Prostate gland (tissue), 2 donors: ENCODE results near the gene SHROOM2. TPM values are rescaled to one million over a fixed set of nuclear protein-coding genes. Genes with fewer than 3 reads are reported as not detected.

Experiments used
- DNase-seq: peaks from one replicate; pipeline ENCODE4 v3.0.0-alpha.2; 2019; ENCODE audit warnings: low spot score
- H3K27ac ChIP-seq, 2 donors: fragments of 200-600 bp; sonication (generic); 2 replicates each; pipeline ENCODE4 v1.5.1; 2017 to 2019
- H3K27me3 ChIP-seq: fragments of 200-600 bp; sonication (generic); replicated peaks from 2 replicates; pipeline ENCODE4 v1.5.1; 2019; ENCODE audit not compliant: insufficient read depth
- H3K36me3 ChIP-seq, 2 donors: fragments of 200-600 bp; sonication (generic); 1 replicate in 1 of 2; 2 replicates in 1 of 2; pipeline versions ENCODE4 v1.5.1 to v1.8.1; 2017 to 2019
- H3K4me1 ChIP-seq: fragments of 200-600 bp; sonication (generic); replicated peaks from 2 replicates; pipeline ENCODE4 v1.5.1; 2019
- H3K4me3 ChIP-seq, 2 donors: fragments of 200-600 bp; sonication (generic); 2 replicates each; pipeline ENCODE4 v1.5.1; 2017 to 2019
- H3K9me3 ChIP-seq: fragments of 200-600 bp; sonication (generic); 2 replicates; pipeline ENCODE4 v1.5.1; 2017
- POLR2A ChIP-seq: fragments of 450-650 bp; IDR thresholded peaks from one replicate; pipeline ENCODE4 v1.6.1; 2016; ENCODE audit warnings: antibody characterized with exemption, mild to moderate bottlenecking
- POLR2AphosphoS5 ChIP-seq: sonication (generic); formaldehyde crosslinking; IDR thresholded peaks from one replicate; pipeline ENCODE4 v1.6.1; 2017; ENCODE audit warnings: antibody characterized with exemption
- WGBS: methylation state at CpG from one replicate; pipeline ENCODE4 v1.1.5; 2018; 5-methylcytosine and 5-hydroxymethylcytosine counted together
- intact Hi-C: fragments of 100-400 bp; cut with DNase I; formaldehyde crosslinking; loops from one replicate; pipeline ENCODE4 v1.14.2; 2022
- total RNA-seq, 2 donors: library from RNA; depleted of rRNA; stranded (reverse); fragments of >200 nt; gene quantifications; one replicate each; pipeline ENCODE4 v1.1.0, GENCODE V29; 2016
- TF ChIP-seq, protein P1 (sequence below), 4 experiments: fragments of 200-600 bp in 2 of 4; fragments of 450-650 bp in 2 of 4; sonication (generic) in 2 of 4; IDR thresholded peaks; 1 replicate in 3 of 4; 2 replicates in 1 of 4; pipeline ENCODE4 v1.5.1; 2016 to 2019; ENCODE audit warnings: antibody characterized with exemption in 4 of 4, mild to moderate bottlenecking in 2 of 4, moderate library complexity in 2 of 4

SHROOM2 gene
- total RNA-seq, 2 donors from 2014 or later = 36.8 to 71.3 TPM

GRCh38 chrX:9745417-9746115 lies 40.7 kb upstream of the SHROOM2 start:
- intact Hi-C loops = no loop called here
- no peak for TF ChIP-seq POLR2AphosphoS5
- TF ChIP-seq POLR2A = no peak
- TF ChIP-seq, protein P1, sequence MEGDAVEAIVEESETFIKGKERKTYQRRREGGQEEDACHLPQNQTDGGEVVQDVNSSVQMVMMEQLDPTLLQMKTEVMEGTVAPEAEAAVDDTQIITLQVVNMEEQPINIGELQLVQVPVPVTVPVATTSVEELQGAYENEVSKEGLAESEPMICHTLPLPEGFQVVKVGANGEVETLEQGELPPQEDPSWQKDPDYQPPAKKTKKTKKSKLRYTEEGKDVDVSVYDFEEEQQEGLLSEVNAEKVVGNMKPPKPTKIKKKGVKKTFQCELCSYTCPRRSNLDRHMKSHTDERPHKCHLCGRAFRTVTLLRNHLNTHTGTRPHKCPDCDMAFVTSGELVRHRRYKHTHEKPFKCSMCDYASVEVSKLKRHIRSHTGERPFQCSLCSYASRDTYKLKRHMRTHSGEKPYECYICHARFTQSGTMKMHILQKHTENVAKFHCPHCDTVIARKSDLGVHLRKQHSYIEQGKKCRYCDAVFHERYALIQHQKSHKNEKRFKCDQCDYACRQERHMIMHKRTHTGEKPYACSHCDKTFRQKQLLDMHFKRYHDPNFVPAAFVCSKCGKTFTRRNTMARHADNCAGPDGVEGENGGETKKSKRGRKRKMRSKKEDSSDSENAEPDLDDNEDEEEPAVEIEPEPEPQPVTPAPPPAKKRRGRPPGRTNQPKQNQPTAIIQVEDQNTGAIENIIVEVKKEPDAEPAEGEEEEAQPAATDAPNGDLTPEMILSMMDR (IDR thresholded peaks at IDR 0.05) = no peak
- WGBS = 68% methylated on average over 11 of the region's 11 CpGs

GRCh38 chrX:9746148-9746888 lies 39.9 kb upstream of the SHROOM2 start:
- H3K27ac ChIP-seq = no peak overlapping the region
- no peaks in the 10 kb centered on the region for H3K4me1 ChIP-seq
- DNase-seq = no peak
- H3K36me3 ChIP-seq = no peaks in the 10 kb centered on the region
- no peaks in the 10 kb centered on the region for H3K9me3 ChIP-seq
- H3K4me3 ChIP-seq = no peak overlapping the region
- TF ChIP-seq, protein P1 (IDR thresholded peaks at IDR 0.05) = no peak
- TF ChIP-seq POLR2A (no peak), POLR2AphosphoS5 (no peak)
- H3K27me3 ChIP-seq = no peaks in the 10 kb centered on the region
- WGBS = 57% methylated on average over 3 of the region's 3 CpGs
- intact Hi-C loops = no loop called here

More at GRCh38 chrX:9745417-9746115, 40.7 kb upstream of the SHROOM2 start:
- H3K4me1 ChIP-seq = no peaks in the 10 kb centered on the region
- H3K27me3 ChIP-seq = no peaks in the 10 kb centered on the region
- no peaks in the 10 kb centered on the region for H3K36me3 ChIP-seq
- no peak overlapping the region for H3K4me3 ChIP-seq
- H3K27ac ChIP-seq = no peak overlapping the region
- no peaks in the 10 kb centered on the region for H3K9me3 ChIP-seq
- DNase-seq = no peak

DNA sequence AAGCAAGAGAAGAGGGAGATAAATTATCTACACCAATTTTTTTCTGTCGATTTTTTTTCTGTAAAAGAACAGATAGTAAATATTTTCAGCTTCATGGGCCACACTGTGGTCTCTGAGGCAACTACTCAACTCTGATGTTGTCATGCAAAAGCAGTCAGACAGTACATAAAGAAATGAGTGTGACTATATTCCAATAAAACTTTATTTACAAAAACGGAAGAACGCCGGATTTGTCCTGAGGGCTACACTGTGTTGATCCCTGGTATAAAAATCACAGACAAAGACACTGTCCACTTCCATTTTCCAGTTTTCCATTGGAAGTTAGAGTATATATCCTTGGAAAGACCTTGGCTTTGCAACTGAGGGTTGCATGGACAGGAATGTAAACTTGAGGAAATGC lies 38.6 kb upstream of the SHROOM2 start:
- Histone ChIP-seq H3K27ac (no peak overlapping the region), H3K4me1 (no peaks in the 10 kb centered on the region), H3K9me3 (no peaks in the 10 kb centered on the region), H3K27me3 (no peaks in the 10 kb centered on the region), H3K36me3 (no peaks in the 10 kb centered on the region), H3K4me3 (no peak overlapping the region)
- WGBS = 82% methylated on average over 4 of the region's 4 CpGs
- TF ChIP-seq POLR2A = no peak
- TF ChIP-seq, protein P1 (IDR thresholded peaks at IDR 0.05) = no peak
- intact Hi-C loops = no loop called here
- DNase-seq = no peak

DNA sequence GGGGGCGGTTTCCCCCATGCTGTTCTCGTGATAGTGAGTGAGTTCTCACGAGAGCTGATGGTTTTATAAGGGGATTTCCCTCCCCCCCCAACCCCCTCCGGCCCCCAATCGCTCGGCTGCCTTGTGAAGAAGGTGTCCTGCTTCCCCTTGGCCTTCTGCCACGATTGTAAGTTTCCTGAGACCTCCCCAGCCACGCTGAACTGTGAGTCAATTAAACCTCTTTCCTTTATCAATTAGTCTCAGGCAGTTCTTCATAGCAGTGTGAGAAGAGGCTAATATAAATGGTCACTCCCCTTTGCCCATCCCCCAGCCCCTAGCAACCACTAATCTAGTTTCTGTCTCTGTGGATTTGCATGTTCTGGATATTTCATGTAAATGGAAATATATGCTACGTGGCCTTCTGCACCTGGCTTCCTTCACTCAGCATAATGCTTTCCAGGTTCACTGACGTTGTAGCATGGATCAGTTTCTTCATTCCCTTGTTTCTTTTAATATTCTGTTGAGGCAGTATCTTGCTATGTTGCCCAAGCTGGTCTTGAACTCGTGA lies 37.0 kb upstream of the SHROOM2 start:
- WGBS = 52% methylated on average over 11 of the region's 11 CpGs
- H3K9me3 ChIP-seq = no peaks in the 10 kb centered on the region
- no peaks in the 10 kb centered on the region for H3K27me3 ChIP-seq
- no peaks in the 10 kb centered on the region for H3K36me3 ChIP-seq
- TF ChIP-seq, protein P1 (IDR thresholded peaks at IDR 0.05) = no peak
- no peak overlapping the region for H3K27ac ChIP-seq
- no peak overlapping the region for H3K4me3 ChIP-seq
- no peak for DNase-seq
- intact Hi-C loops = no loop called here
- H3K4me1 ChIP-seq = no peaks in the 10 kb centered on the region
